ENCODE results near the gene C1orf167. TPM values are rescaled to one million over a fixed set of nuclear protein-coding genes. Genes with fewer than 3 reads are reported as not detected.
A peak's percentile ranks its signal among the peaks of the same experiment; 100 is the strongest.

The C1orf167 gene
- total RNA-seq, 1 donor from 2014 or later: not detected

GRCh38 chr1:11804666-11805421 is 42.9 kb downstream of the C1orf167 start:
- H3K9me3 ChIP-seq: no peaks in the 10 kb centered on the region
- H3K4me1 ChIP-seq: peaks cover 75% of the 10 kb centered on the region
- H3K4me3 ChIP-seq: peak overlapping the region; percentile 94 to 95
- intact Hi-C loops (cut with DNase I): loop anchor here (5.0 kb wide), 1 partner anchor 63 kb away; no protein-coding TSS in a partner anchor
- no peak for DNase-seq (ENCODE audit: extremely low spot score in 2 of 2)
- peak overlapping the region; percentile 100 for H3K27ac ChIP-seq
- peaks cover 0 to 21% of the 10 kb centered on the region in 2 donors for H3K36me3 ChIP-seq
- TF ChIP-seq CTCF (IDR thresholded peaks at IDR 0.05) (no peak), POLR2A (IDR thresholded peaks at IDR 0.05) (no peak), POLR2AphosphoS5 (IDR thresholded peaks at IDR 0.05; ENCODE audit: insufficient read depth in 1 of 2, low read depth in 1 of 2) (no peak)
- no peaks in the 10 kb centered on the region for H3K27me3 ChIP-seq

GRCh38 chr1:11805422-11806306 is 43.7 kb downstream of the C1orf167 start, which contains the start of the genes CLCN6 and MTHFR:
Gene CLCN6, plus strand, starts transcription at chr1:11806191. Its CDS starts 72 bp downstream, at chr1:11806263.
Gene MTHFR, minus strand, starts transcription at chr1:11805964. Its CDS starts 2,848 bp downstream, at chr1:11803116.
- peak within 1 kb of the TSS; percentile 94 to 95 for H3K4me3 ChIP-seq
- H3K27ac ChIP-seq: peak within 1 kb of the TSS; percentile 100
- H3K27me3 ChIP-seq: no peaks in the 10 kb centered on the region
- H3K36me3 ChIP-seq: peaks cover 0 to 18% of the 10 kb centered on the region in 2 donors
- TF ChIP-seq POLR2A (IDR thresholded peaks at IDR 0.05) (peak; percentile 85 to 99), POLR2AphosphoS5 (IDR thresholded peaks at IDR 0.05; ENCODE audit: insufficient read depth in 1 of 2, low read depth in 1 of 2) (peak; percentile 99 to 100), CTCF (IDR thresholded peaks at IDR 0.05) (no peak)
- intact Hi-C loops (cut with DNase I): no loop called here
- DNase-seq (ENCODE audit: extremely low spot score in 2 of 2): peak; percentile 100
- H3K9me3 ChIP-seq: no peaks in the 10 kb centered on the region
- peaks cover 74% of the 10 kb centered on the region for H3K4me1 ChIP-seq

GRCh38 chr1:11806307-11806936 is 44.4 kb downstream of the C1orf167 start:
- Histone ChIP-seq H3K4me3 (peak overlapping the region; percentile 94 to 95), H3K4me1 (peaks cover 66% of the 10 kb centered on the region), H3K27ac (peak overlapping the region; percentile 100), H3K27me3 (no peaks in the 10 kb centered on the region), H3K36me3 (peaks cover 0 to 14% of the 10 kb centered on the region in 2 donors), H3K9me3 (no peaks in the 10 kb centered on the region)
- no peak for DNase-seq (ENCODE audit: extremely low spot score in 2 of 2)
- TF ChIP-seq CTCF (IDR thresholded peaks at IDR 0.05) (no peak), POLR2AphosphoS5 (IDR thresholded peaks at IDR 0.05; ENCODE audit: insufficient read depth in 1 of 2, low read depth in 1 of 2) (no peak)
- intact Hi-C loops (cut with DNase I): no loop called here

- Histone ChIP-seq H3K4me1 (peaks cover 64% of the 10 kb centered on the region), H3K4me3 (peak overlapping the region; percentile 94 to 95), H3K27me3 (no peaks in the 10 kb centered on the region), H3K27ac (peak overlapping the region; percentile 100), H3K9me3 (no peaks in the 10 kb centered on the region), H3K36me3 (peaks cover 0 to 21% of the 10 kb centered on the region in 2 donors)
- no peak for DNase-seq (ENCODE audit: extremely low spot score in 2 of 2)
- intact Hi-C loops (cut with DNase I): no loop called here
- TF ChIP-seq CTCF (IDR thresholded peaks at IDR 0.05) (no peak), POLR2A (IDR thresholded peaks at IDR 0.05) (no peak), POLR2AphosphoS5 (IDR thresholded peaks at IDR 0.05; ENCODE audit: insufficient read depth in 1 of 2, low read depth in 1 of 2) (no peak)
Measured at GRCh38 chr1:11807133-11807532, 45.1 kb downstream of the C1orf167 start.
